ENCODE data around the gene FLCN. TPM values are rescaled to one million over a fixed set of nuclear protein-coding genes. Genes with fewer than 3 reads are reported as not detected.

FLCN gene
- total and polyA plus RNA-seq, 10 of the 15 experiments (the other 5 are each of a cell fraction or from before 2014, with no cell fraction given), result 1.1 to 24.7 (median 10.4) TPM

DNA sequence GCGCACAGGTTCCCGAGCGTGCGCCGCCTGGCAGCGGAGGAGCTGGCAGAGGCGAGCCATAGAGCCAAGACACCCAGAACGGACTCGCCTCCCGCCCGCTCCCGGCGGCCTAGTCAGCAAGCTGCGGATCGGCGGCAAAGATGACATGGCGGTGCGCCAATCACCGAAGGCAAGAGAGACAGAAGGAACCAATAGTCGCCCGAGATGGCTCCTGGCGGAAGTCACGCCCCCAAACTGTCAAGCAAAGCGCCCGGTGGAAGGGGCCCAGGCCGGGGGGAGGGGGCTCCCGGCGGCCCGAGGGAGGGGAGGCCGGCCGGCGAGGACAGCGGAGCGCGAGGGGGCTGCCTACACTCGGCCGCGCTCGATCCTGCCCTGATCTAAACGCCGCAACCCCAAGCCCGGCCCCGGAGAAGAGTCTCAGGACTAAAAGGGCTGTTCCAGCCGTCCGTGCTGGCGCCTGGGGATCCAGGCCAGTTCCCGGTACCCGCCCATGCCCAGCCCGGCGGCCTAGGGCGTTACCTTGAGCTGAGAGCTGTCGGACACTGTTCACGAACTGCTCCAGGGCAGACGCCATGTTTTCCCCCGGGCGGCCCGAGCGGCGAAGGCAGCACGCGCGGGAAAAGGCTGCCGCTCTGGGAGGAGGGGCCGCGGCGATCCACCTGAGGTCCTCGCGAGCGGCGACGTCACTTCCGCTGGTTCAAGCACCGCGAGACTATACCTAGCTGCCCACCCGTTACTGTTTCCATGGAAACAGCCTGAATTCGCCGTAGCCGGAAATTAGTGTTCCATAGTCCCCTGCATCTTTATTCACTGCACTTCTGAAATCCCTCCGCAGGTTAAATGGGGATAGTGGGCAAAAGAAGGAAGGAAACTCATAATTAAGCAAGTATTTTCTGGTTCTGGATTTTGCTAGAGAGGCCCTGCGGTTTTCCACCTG is 43.9 kb upstream of the FLCN start, which contains the start of gene COPS3 (continued):
- TF ChIP-seq BCL11A (IDR thresholded peaks at IDR 0.05; ENCODE audit: low read depth, low read length) (0 out of 2 replicates have a peak, but pooled peaks have one; percentile 32), IRF4 (IDR thresholded peaks at IDR 0.05; ENCODE audit: low read depth, low read length) (no peak), SUPT20H (IDR thresholded peaks at IDR 0.05; ENCODE audit: borderline replicate concordance, control insufficient read depth, low read depth, low read length) (no peak), RELA (IDR thresholded peaks at IDR 0.05; ENCODE audit: borderline replicate concordance, partially characterized antibody) (no peak), HDGF (IDR thresholded peaks at IDR 0.05) (no peak; the same call in 1 of the 2 replicates), ZBTB4 (CRISPR knock-in tag; IDR thresholded peaks at IDR 0.05) (no peak), TARDBP (IDR thresholded peaks at IDR 0.05; ENCODE audit: borderline replicate concordance) (no peak), PML (IDR thresholded peaks at IDR 0.05; ENCODE audit: low read length) (peak; percentile 89; the same call in 1 of the 2 replicates), POU2F2 (IDR thresholded peaks at IDR 0.05; ENCODE audit: borderline replicate concordance, low read depth, low read length) (peak; percentile 87; the same call in 2 of the 3 replicates), MEF2A (IDR thresholded peaks at IDR 0.05; ENCODE audit: insufficient read depth, low read depth, low read length) (no peak)
- TF ChIP-seq, protein P1, sequence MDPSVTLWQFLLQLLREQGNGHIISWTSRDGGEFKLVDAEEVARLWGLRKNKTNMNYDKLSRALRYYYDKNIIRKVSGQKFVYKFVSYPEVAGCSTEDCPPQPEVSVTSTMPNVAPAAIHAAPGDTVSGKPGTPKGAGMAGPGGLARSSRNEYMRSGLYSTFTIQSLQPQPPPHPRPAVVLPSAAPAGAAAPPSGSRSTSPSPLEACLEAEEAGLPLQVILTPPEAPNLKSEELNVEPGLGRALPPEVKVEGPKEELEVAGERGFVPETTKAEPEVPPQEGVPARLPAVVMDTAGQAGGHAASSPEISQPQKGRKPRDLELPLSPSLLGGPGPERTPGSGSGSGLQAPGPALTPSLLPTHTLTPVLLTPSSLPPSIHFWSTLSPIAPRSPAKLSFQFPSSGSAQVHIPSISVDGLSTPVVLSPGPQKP (IDR thresholded peaks at IDR 0.05; ENCODE audit: low read depth, low read length), result no peak
